PC-9 (cell line): ENCODE measurements around the gene ARNT2. TPM values are rescaled to one million over a fixed set of nuclear protein-coding genes. Genes with fewer than 3 reads are reported as not detected.

Experiments
- BruUV-seq: library from RNA; stranded (reverse); fragments of 400-500 nt; replicated peaks from 2 replicates; lab custom pipeline; 2021; lab: Mats Ljungman, UMichigan
- CTCF ChIA-PET: fragments of 300-600 bp; sonication (Branson Sonifier 250); formaldehyde crosslinking; loops from one replicate; lab custom pipeline; 2022; ENCODE audit warnings: antibody characterized with exemption; lab: Charles Lee
- POLR2A ChIA-PET: fragments of 300-600 bp; sonication (Branson Sonifier 250); formaldehyde crosslinking; loops from one replicate; lab custom pipeline; 2022; ENCODE audit warnings: antibody characterized with exemption; ENCODE audit not compliant: unreplicated experiment; lab: Charles Lee
- DNase-seq, 2 experiments: peaks; one replicate each; pipeline versions ENCODE4 v3.0.0 to v3.0.0-alpha.2; 2015 to 2022; ENCODE audit warnings: mixed read lengths in 1 of 2
- H2AFZ ChIP-seq: fragments of 200-600 bp; sonication (generic); 2 replicates; pipeline ENCODE4 v1.8.1; 2017; ENCODE audit warnings: antibody characterized with exemption
- H3F3A ChIP-seq: fragments of 200-600 bp; sonication (generic); 2 replicates; pipeline ENCODE4 v1.8.1; 2017; ENCODE audit warnings: antibody characterized with exemption, mild to moderate bottlenecking, low read depth; ENCODE audit not compliant: insufficient read depth
- H3K27ac ChIP-seq: fragments of 200-600 bp; sonication (generic); 2 replicates; pipeline ENCODE4 v1.6.1; 2016; ENCODE audit warnings: mixed run types
- H3K27me3 ChIP-seq: fragments of 200-600 bp; sonication (generic); 2 replicates; pipeline ENCODE4 v1.6.1; 2016; ENCODE audit warnings: low read depth, mixed run types; ENCODE audit not compliant: insufficient read depth
- H3K36me3 ChIP-seq: fragments of 200-600 bp; sonication (generic); 2 replicates; pipeline ENCODE4 v1.6.1; 2016; ENCODE audit warnings: low read depth, mixed run types
- H3K4me1 ChIP-seq: fragments of 200-600 bp; sonication (generic); replicated peaks from 2 replicates; pipeline ENCODE4 v1.6.1; 2016; ENCODE audit warnings: mixed run types; ENCODE audit not compliant: insufficient read depth
- H3K4me2 ChIP-seq: fragments of 200-600 bp; sonication (generic); 2 replicates; pipeline ENCODE4 v1.6.1; 2017; ENCODE audit warnings: mixed run types
- H3K4me3 ChIP-seq: fragments of 200-600 bp; sonication (generic); 2 replicates; pipeline ENCODE4 v1.6.1; 2016; ENCODE audit warnings: mixed run types
- H3K79me2 ChIP-seq: fragments of 200-600 bp; sonication (generic); 2 replicates; pipeline ENCODE4 v1.6.1; 2017; ENCODE audit warnings: low read depth, mixed run types
- H3K9me2 ChIP-seq: fragments of 200-600 bp; sonication (generic); 2 replicates; pipeline ENCODE4 v1.8.1; 2017; ENCODE audit warnings: mild to moderate bottlenecking; ENCODE audit not compliant: insufficient read depth
- H3K9me3 ChIP-seq: fragments of 200-600 bp; sonication (generic); 2 replicates; pipeline ENCODE4 v1.8.1; 2016; ENCODE audit warnings: low read depth; ENCODE audit not compliant: insufficient read depth
- H4K20me1 ChIP-seq: fragments of 200-600 bp; sonication (generic); 2 replicates; pipeline ENCODE4 v1.8.1; 2017; ENCODE audit not compliant: insufficient read depth
- CTCF ChIP-seq: fragments of 200-600 bp; sonication (generic); conservative IDR thresholded peaks from 2 replicates; pipeline ENCODE4 v1.6.1; 2017; ENCODE audit warnings: mixed run types, antibody characterized with exemption, mild to moderate bottlenecking, moderate library complexity
- EZH2 ChIP-seq: fragments of 200-600 bp; sonication (generic); IDR thresholded peaks from 2 replicates; pipeline ENCODE4 v1.8.0; 2017; ENCODE audit warnings: antibody characterized with exemption, low read depth
- intact Hi-C: fragments of 100-400 bp; cut with micrococcal nuclease; formaldehyde crosslinking; loops from one replicate; pipeline ENCODE4 v1.10.0; 2022; ENCODE audit not compliant: unreplicated experiment
- total RNA-seq: library from RNA; stranded (reverse); gene quantifications from 2 replicates; pipeline ENCODE4 v1.2.3, GENCODE V29; 2021

The ARNT2 gene
- total RNA-seq, 1 experiment from 2014 or later, result 4.3 TPM

DNA sequence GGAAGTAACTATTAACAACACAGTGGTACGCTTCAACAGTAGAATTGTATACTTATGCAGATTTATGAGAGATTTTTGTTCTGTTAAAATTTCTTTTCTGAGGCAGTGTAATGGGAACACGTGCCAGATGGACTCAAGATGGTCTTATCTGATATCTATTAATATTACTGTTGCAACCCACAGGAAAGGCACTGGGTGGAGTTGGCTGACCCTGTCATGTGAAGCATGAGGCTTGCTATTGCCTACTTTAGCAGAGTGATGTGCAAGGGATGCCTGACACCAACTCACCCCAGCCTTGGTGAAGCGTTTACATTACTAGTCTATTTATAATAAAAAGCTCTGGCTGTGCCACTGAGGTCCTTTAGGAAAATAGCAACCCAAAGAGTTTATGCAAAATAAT, 19.8 kb upstream of the ARNT2 start:
- Histone ChIP-seq H3K27me3 (peaks cover 47% of the 10 kb centered on the region), H3K9me2 (no peaks in the 10 kb centered on the region), H3K27ac (no peak overlapping the region), H3K4me1 (no peaks in the 10 kb centered on the region), H3F3A (no peaks in the 10 kb centered on the region), H2AFZ (no peak overlapping the region), H3K9me3 (no peaks in the 10 kb centered on the region), H3K4me3 (no peak overlapping the region), H3K36me3 (no peaks in the 10 kb centered on the region), H3K4me2 (no peak overlapping the region), H4K20me1 (no peaks in the 10 kb centered on the region), H3K79me2 (no peaks in the 10 kb centered on the region)
- POLR2A ChIA-PET, result no interaction called here
- CTCF ChIA-PET, result interaction anchor here (0.5 kb wide), 1 partner anchor 9 kb away, joined by 8 read pairs; no protein-coding TSS in a partner anchor
- TF ChIP-seq EZH2, result no peak
- no peak for TF ChIP-seq CTCF
- intact Hi-C loops, result no loop called here
- no peak for DNase-seq
- no TSS peak for BruUV-seq

GRCh38 chr15:80386151-80386550, 18.0 kb upstream of the ARNT2 start:
- Histone ChIP-seq H3K79me2 (no peaks in the 10 kb centered on the region), H3K36me3 (no peaks in the 10 kb centered on the region), H3K4me2 (no peak overlapping the region), H3K4me1 (no peaks in the 10 kb centered on the region), H3K27ac (no peak overlapping the region), H4K20me1 (no peaks in the 10 kb centered on the region), H3F3A (no peaks in the 10 kb centered on the region), H2AFZ (no peak overlapping the region), H3K9me2 (no peaks in the 10 kb centered on the region), H3K27me3 (peaks cover 30% of the 10 kb centered on the region; the same call in 1 of the 2 replicates), H3K4me3 (no peak overlapping the region), H3K9me3 (no peaks in the 10 kb centered on the region)
- BruUV-seq, result no TSS peak
- TF ChIP-seq CTCF (no peak), EZH2 (no peak)
- ChIA-PET POLR2A (no interaction called here), CTCF (interaction anchor here (0.7 kb wide), 1 partner anchor 750 kb away, joined by 3 read pairs; no protein-coding TSS in a partner anchor)
- intact Hi-C loops, result no loop called here
- no peak for DNase-seq

- CTCF ChIA-PET, result no interaction called here
- Histone ChIP-seq H3K4me2 (no peak overlapping the region), H4K20me1 (no peaks in the 10 kb centered on the region), H3K4me1 (no peaks in the 10 kb centered on the region), H3K4me3 (no peak overlapping the region), H3K9me2 (no peaks in the 10 kb centered on the region), H3K9me3 (no peaks in the 10 kb centered on the region), H3K27ac (no peak overlapping the region), H2AFZ (no peak overlapping the region), H3K27me3 (peaks cover 30% of the 10 kb centered on the region; the same call in 1 of the 2 replicates), H3K79me2 (no peaks in the 10 kb centered on the region), H3K36me3 (no peaks in the 10 kb centered on the region), H3F3A (no peaks in the 10 kb centered on the region)
- BruUV-seq, result no TSS peak
- intact Hi-C loops, result no loop called here
- DNase-seq, result no peak
- TF ChIP-seq EZH2 (no peak), CTCF (no peak)
- POLR2A ChIA-PET, result no interaction called here
Observed at GRCh38 chr15:80388326-80388725, 15.9 kb upstream of the ARNT2 start.
